PC-9 (cell line): ENCODE measurements around the gene CCT3. TPM values are rescaled to one million over a fixed set of nuclear protein-coding genes. Genes with fewer than 3 reads are reported as not detected.

ENCODE experiments used
- BruUV-seq: library from RNA; stranded (reverse); fragments of 400-500 nt; replicated peaks from 2 replicates; lab custom pipeline; 2021; lab: Mats Ljungman, UMichigan
- CTCF ChIA-PET: fragments of 300-600 bp; sonication (Branson Sonifier 250); formaldehyde crosslinking; loops from one replicate; lab custom pipeline; 2022; ENCODE audit warnings: antibody characterized with exemption; lab: Charles Lee
- POLR2A ChIA-PET: fragments of 300-600 bp; sonication (Branson Sonifier 250); formaldehyde crosslinking; loops from one replicate; lab custom pipeline; 2022; ENCODE audit warnings: antibody characterized with exemption; ENCODE audit not compliant: unreplicated experiment; lab: Charles Lee
- DNase-seq, 2 experiments: peaks; one replicate each; pipeline versions ENCODE4 v3.0.0 to v3.0.0-alpha.2; 2015 to 2022; ENCODE audit warnings: mixed read lengths in 1 of 2
- H2AFZ ChIP-seq: fragments of 200-600 bp; sonication (generic); 2 replicates; pipeline ENCODE4 v1.8.1; 2017; ENCODE audit warnings: antibody characterized with exemption
- H3F3A ChIP-seq: fragments of 200-600 bp; sonication (generic); 2 replicates; pipeline ENCODE4 v1.8.1; 2017; ENCODE audit warnings: antibody characterized with exemption, mild to moderate bottlenecking, low read depth; ENCODE audit not compliant: insufficient read depth
- H3K27ac ChIP-seq: fragments of 200-600 bp; sonication (generic); 2 replicates; pipeline ENCODE4 v1.6.1; 2016; ENCODE audit warnings: mixed run types
- H3K27me3 ChIP-seq: fragments of 200-600 bp; sonication (generic); 2 replicates; pipeline ENCODE4 v1.6.1; 2016; ENCODE audit warnings: low read depth, mixed run types; ENCODE audit not compliant: insufficient read depth
- H3K36me3 ChIP-seq: fragments of 200-600 bp; sonication (generic); 2 replicates; pipeline ENCODE4 v1.6.1; 2016; ENCODE audit warnings: low read depth, mixed run types
- H3K4me1 ChIP-seq: fragments of 200-600 bp; sonication (generic); replicated peaks from 2 replicates; pipeline ENCODE4 v1.6.1; 2016; ENCODE audit warnings: mixed run types; ENCODE audit not compliant: insufficient read depth
- H3K4me2 ChIP-seq: fragments of 200-600 bp; sonication (generic); 2 replicates; pipeline ENCODE4 v1.6.1; 2017; ENCODE audit warnings: mixed run types
- H3K4me3 ChIP-seq: fragments of 200-600 bp; sonication (generic); 2 replicates; pipeline ENCODE4 v1.6.1; 2016; ENCODE audit warnings: mixed run types
- H3K79me2 ChIP-seq: fragments of 200-600 bp; sonication (generic); 2 replicates; pipeline ENCODE4 v1.6.1; 2017; ENCODE audit warnings: low read depth, mixed run types
- H3K9me2 ChIP-seq: fragments of 200-600 bp; sonication (generic); 2 replicates; pipeline ENCODE4 v1.8.1; 2017; ENCODE audit warnings: mild to moderate bottlenecking; ENCODE audit not compliant: insufficient read depth
- H3K9me3 ChIP-seq: fragments of 200-600 bp; sonication (generic); 2 replicates; pipeline ENCODE4 v1.8.1; 2016; ENCODE audit warnings: low read depth; ENCODE audit not compliant: insufficient read depth
- H4K20me1 ChIP-seq: fragments of 200-600 bp; sonication (generic); 2 replicates; pipeline ENCODE4 v1.8.1; 2017; ENCODE audit not compliant: insufficient read depth
- CTCF ChIP-seq: fragments of 200-600 bp; sonication (generic); conservative IDR thresholded peaks from 2 replicates; pipeline ENCODE4 v1.6.1; 2017; ENCODE audit warnings: mixed run types, antibody characterized with exemption, mild to moderate bottlenecking, moderate library complexity
- EZH2 ChIP-seq: fragments of 200-600 bp; sonication (generic); IDR thresholded peaks from 2 replicates; pipeline ENCODE4 v1.8.0; 2017; ENCODE audit warnings: antibody characterized with exemption, low read depth
- intact Hi-C: fragments of 100-400 bp; cut with micrococcal nuclease; formaldehyde crosslinking; loops from one replicate; pipeline ENCODE4 v1.10.0; 2022; ENCODE audit not compliant: unreplicated experiment
- total RNA-seq: library from RNA; stranded (reverse); gene quantifications from 2 replicates; pipeline ENCODE4 v1.2.3, GENCODE V29; 2021

The CCT3 gene
- total RNA-seq, 1 experiment from 2014 or later = 317 TPM

DNA sequence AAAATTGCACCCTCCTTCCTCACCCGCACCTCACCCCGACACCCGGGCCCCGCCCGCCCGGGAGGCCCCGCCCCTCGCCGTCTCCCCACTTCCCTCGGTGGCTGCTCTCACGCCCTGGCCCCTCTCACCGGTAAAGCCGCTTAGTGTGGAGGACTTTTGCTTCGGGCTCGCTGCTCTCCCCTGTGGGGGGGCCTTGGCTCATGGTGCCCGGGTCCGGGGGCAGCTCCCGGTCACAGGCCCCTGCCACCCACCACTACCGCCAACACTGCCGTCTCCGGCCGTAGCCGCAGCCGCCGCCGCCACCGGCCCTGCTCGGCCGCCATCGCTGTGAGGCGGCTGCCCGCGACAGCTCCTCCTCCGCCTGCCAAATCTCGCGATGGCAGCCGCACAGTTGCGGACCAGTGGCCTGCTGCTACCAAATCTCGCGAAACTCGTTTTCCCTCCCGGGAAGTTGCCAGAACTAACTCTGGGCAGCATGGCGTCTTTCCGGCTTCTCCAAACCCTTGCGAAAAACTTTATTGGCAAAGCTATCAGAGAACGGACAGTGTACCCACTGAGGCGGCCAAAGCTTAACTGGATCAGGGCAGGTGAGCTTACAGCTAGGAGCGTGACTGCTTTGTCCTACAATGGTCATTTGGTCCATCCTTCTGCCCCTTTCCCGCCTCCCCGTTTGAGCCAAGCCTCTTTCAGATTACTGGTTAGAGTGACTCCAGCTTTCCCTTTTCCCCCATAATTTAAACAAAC lies 55.4 kb downstream of the CCT3 start, which contains the start of gene SMG5:
Gene SMG5, minus strand, starts transcription at position 347 of the 744 bp plus-strand sequence. Its CDS starts 145 bp downstream, at position 202.
- Histone ChIP-seq H3K27me3 (no peaks in the 10 kb centered on the region), H3K9me2 (no peaks in the 10 kb centered on the region), H3K9me3 (no peaks in the 10 kb centered on the region), H3K27ac (peak within 1 kb of the TSS; percentile 85), H4K20me1 (peaks cover 16% of the 10 kb centered on the region), H3K4me3 (peak within 1 kb of the TSS; percentile 97), H2AFZ (peak within 1 kb of the TSS; percentile 83), H3K36me3 (peaks cover 17% of the 10 kb centered on the region; the same call in 1 of the 2 replicates), H3K79me2 (peaks cover 74% of the 10 kb centered on the region), H3K4me1 (peaks cover 30% of the 10 kb centered on the region), H3F3A (peaks cover 30% of the 10 kb centered on the region; the same call in 1 of the 2 replicates), H3K4me2 (peak within 1 kb of the TSS; percentile 96)
- ChIA-PET POLR2A (interaction anchor here (0.6 to 1.0 kb wide), 5 partner anchors 46 to 221 kb away, joined by 3 to 9 read pairs (median 4); partner anchors contain the start of gene PMF1), CTCF (interaction anchor here (1.0 kb wide), 1 partner anchor 8 kb away, joined by 3 read pairs; no protein-coding TSS in a partner anchor)
- TF ChIP-seq CTCF (no peak), EZH2 (no peak)
- no TSS peak for BruUV-seq
- intact Hi-C loops = loop anchor here (1.0 to 5.0 kb wide), 2 partner anchors 228 to 305 kb away; partner anchors contain the start of genes ARHGEF2 and LAMTOR2
- DNase-seq = peak; percentile 93 to 95

DNA sequence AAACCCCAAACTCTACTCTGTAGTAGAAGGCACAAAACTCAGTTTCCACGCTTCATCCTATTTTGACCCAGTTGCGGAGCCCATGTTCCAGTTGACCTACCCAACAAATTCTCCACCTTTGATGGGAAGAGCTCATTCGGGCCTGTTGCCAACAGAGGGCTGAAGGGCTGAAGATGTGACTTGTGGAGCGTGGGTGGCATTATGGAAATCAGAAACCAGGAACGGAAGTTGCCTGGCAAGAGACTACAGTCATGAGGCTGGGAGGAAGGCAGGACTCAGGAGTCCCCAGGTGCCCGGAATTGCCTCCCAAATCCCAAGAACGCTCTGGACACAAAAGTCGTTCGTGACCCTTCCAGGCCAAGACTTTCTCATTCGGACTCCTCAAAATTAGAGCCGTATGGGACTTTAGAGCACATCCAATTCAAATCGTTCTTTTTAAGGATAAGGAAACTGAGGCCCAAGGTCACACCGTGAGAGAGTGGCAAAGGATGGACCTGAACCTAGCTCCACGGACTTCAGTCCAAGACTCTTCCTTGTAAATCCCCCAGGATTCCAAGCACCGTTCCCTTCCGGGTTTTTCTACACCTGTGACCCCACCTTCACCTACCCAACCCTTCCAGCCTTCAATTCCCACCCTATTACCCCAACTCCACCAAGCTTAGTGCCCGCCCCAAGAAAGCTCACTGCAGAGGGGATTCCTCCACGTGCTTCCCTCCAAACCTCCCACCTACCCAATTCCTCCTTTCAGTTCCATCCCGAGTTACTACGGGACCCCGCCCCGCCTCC lies 56.2 kb downstream of the CCT3 start:
- TF ChIP-seq CTCF = no peak
- no peak for TF ChIP-seq EZH2
- peaks cover 19% of the 10 kb centered on the region for H3K36me3 ChIP-seq
- H3K4me3 ChIP-seq = peak overlapping the region; percentile 97
- DNase-seq = peak in 1 of 2 experiments; percentile 67
- peaks cover 16% of the 10 kb centered on the region for H4K20me1 ChIP-seq
- intact Hi-C loops = loop anchor here (1.0 to 5.0 kb wide), 2 partner anchors 228 to 305 kb away; partner anchors contain the start of genes ARHGEF2 and LAMTOR2
- peaks cover 30% of the 10 kb centered on the region; the same call in 1 of the 2 replicates for H3F3A ChIP-seq
- H3K4me1 ChIP-seq = peaks cover 30% of the 10 kb centered on the region
- H2AFZ ChIP-seq = peak overlapping the region; percentile 83
- no peaks in the 10 kb centered on the region for H3K27me3 ChIP-seq
- peak overlapping the region; percentile 85 for H3K27ac ChIP-seq
- H3K79me2 ChIP-seq = peaks cover 74% of the 10 kb centered on the region
- H3K9me3 ChIP-seq = no peaks in the 10 kb centered on the region
- TSS peak; percentile 55 for BruUV-seq
- POLR2A ChIA-PET = interaction anchor here (0.5 to 0.9 kb wide), 5 partner anchors 80 to 867 kb away, joined by 3 to 25 read pairs (median 6); no protein-coding TSS in a partner anchor
- CTCF ChIA-PET = interaction anchor here (1.0 kb wide), 1 partner anchor 8 kb away, joined by 3 read pairs; no protein-coding TSS in a partner anchor
- peak overlapping the region; percentile 96 for H3K4me2 ChIP-seq
- H3K9me2 ChIP-seq = no peaks in the 10 kb centered on the region

- ChIA-PET CTCF (no interaction called here), POLR2A (interaction anchor here (0.9 kb wide), 1 partner anchor 867 kb away, joined by 6 read pairs; no protein-coding TSS in a partner anchor)
These were observed 56.8 kb downstream of the CCT3 start for GRCh38 chr1:156281281-156281680.

More at GRCh38 chr1:156281281-156281680, 56.8 kb downstream of the CCT3 start:
- Histone ChIP-seq H2AFZ (0 out of 2 replicates have a peak overlapping the region, but pooled peaks have one; percentile 83), H3K4me2 (peak overlapping the region; percentile 96), H4K20me1 (peaks cover 16% of the 10 kb centered on the region), H3F3A (peaks cover 31% of the 10 kb centered on the region; the same call in 1 of the 2 replicates), H3K27me3 (no peaks in the 10 kb centered on the region), H3K4me1 (peaks cover 30% of the 10 kb centered on the region), H3K9me2 (no peaks in the 10 kb centered on the region), H3K27ac (no peak overlapping the region; the same call in 1 of the 2 replicates), H3K36me3 (peaks cover 20% of the 10 kb centered on the region), H3K4me3 (peak overlapping the region; percentile 97), H3K79me2 (peaks cover 74% of the 10 kb centered on the region), H3K9me3 (no peaks in the 10 kb centered on the region)
- no peak for DNase-seq
- no TSS peak for BruUV-seq
- intact Hi-C loops = loop anchor here (5.0 kb wide), 1 partner anchor 304 kb away; the partner anchor contains the start of gene ARHGEF2
- TF ChIP-seq CTCF = no peak
- no peak for TF ChIP-seq EZH2
